ENCODE measurements around the gene DOCK10.

Gene DOCK10

GRCh38 chr2:224850081-224850480, 192.2 kb downstream of the DOCK10 start:
- H3K4me3 ChIP-seq (ENCODE audit: control insufficient read depth, low read depth, low read length): no peak overlapping the region
- no peak for TF ChIP-seq CTCF (IDR thresholded peaks at IDR 0.05; ENCODE audit: control insufficient read depth, insufficient read depth, low read depth, low read length, missing control alignments)
- DNase-seq (ENCODE audit: low read depth): no peak

- TF ChIP-seq CTCF (IDR thresholded peaks at IDR 0.05; ENCODE audit: control insufficient read depth, insufficient read depth, low read depth, low read length, missing control alignments): no peak
- DNase-seq (ENCODE audit: low read depth): no peak
Observed at GRCh38 chr2:224849264-224849663, 193.0 kb downstream of the DOCK10 start.

GRCh38 chr2:224847961-224848850, 194.1 kb downstream of the DOCK10 start:
- H3K4me3 ChIP-seq (ENCODE audit: control insufficient read depth, low read depth, low read length): no peak overlapping the region
- peak; percentile 39 for DNase-seq (ENCODE audit: low read depth)
- TF ChIP-seq CTCF (IDR thresholded peaks at IDR 0.05; ENCODE audit: control insufficient read depth, insufficient read depth, low read depth, low read length, missing control alignments): no peak

More at GRCh38 chr2:224849264-224849663, 193.0 kb downstream of the DOCK10 start:
- H3K4me3 ChIP-seq (ENCODE audit: control insufficient read depth, low read depth, low read length): no peak overlapping the region

- no peak overlapping the region for H3K4me3 ChIP-seq (ENCODE audit: control insufficient read depth, low read depth, low read length)
- no peak for DNase-seq (ENCODE audit: low read depth)
- TF ChIP-seq CTCF (IDR thresholded peaks at IDR 0.05; ENCODE audit: control insufficient read depth, insufficient read depth, low read depth, low read length, missing control alignments): no peak
Observed at GRCh38 chr2:224847381-224847780, 194.9 kb downstream of the DOCK10 start.

GRCh38 chr2:224846686-224847085, 195.6 kb downstream of the DOCK10 start:
- no peak for TF ChIP-seq CTCF (IDR thresholded peaks at IDR 0.05; ENCODE audit: control insufficient read depth, insufficient read depth, low read depth, low read length, missing control alignments)
- DNase-seq (ENCODE audit: low read depth): no peak
- H3K4me3 ChIP-seq (ENCODE audit: control insufficient read depth, low read depth, low read length): no peak overlapping the region

GRCh38 chr2:224846161-224846560, 196.1 kb downstream of the DOCK10 start:
- H3K4me3 ChIP-seq (ENCODE audit: control insufficient read depth, low read depth, low read length): no peak overlapping the region
- TF ChIP-seq CTCF (IDR thresholded peaks at IDR 0.05; ENCODE audit: control insufficient read depth, insufficient read depth, low read depth, low read length, missing control alignments): no peak
- DNase-seq (ENCODE audit: low read depth): no peak
